HL-60/S4 treated with retinoic acid at 250 ng/mL for 4 days and 3 days (cell line): ENCODE measurements around the gene GPR3.
"Not testable (repeated sequence)": the region's sequence is repeated elsewhere in the genome, so short reads cannot be mapped to it uniquely, and the experiment has no call there.

Source experiments
- in situ Hi-C: fragments of 300-500 bp; cut with MboI; formaldehyde crosslinking; loops from 2 replicates; pipeline ENCODE4 v1.7.0; 2022; ENCODE audit warnings: low sequenced_read_pairs

Gene GPR3

DNA sequence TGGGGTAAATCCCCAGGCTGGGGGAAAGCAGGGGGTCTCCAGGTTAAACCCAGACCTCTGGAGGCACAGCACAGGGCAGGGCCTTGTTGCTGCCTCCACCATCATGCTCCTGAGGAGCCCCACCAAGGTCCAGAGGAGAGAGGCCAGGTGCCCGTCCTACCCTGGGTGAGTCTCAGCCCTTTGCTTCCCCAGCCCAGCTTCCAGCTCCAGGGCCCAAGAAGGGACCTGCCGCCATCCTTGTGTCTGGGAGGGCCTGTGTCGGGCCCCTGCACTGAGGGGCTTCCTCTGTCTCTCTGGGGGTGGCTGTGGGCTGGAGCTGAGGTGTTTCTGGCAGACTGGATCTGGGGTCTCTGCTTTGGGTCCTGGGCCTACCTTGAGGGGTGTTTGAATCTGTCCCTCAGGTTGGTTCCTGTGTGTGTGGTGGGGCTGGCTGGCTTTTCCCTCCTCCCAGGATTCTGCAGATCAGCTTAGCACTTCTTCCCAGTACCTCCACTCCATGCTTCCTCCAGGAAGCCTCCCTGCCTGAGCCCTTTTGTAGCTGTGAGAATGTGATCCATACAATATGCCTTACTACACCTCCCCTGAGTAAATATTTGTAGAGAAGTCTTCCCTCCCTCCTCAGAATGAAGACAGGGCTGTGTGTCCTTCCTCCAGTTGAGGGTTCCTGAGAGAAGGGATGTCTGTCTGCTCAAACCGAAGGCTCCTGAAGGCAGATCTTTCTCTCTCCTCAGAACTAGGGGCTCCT, 6.2 kb downstream of the GPR3 start:
- in situ Hi-C loops: loop anchor here (10.0 kb wide), 3 partner anchors 94 to 266 kb away; partner anchors contain the start of gene AHDC1

- in situ Hi-C loops: loop anchor here (10.0 kb wide), 3 partner anchors 95 to 265 kb away; partner anchors contain the start of gene AHDC1
Measured at GRCh38 chr1:27399251-27400025, 7.0 kb downstream of the GPR3 start.

- in situ Hi-C loops: no loop called here
Measured at GRCh38 chr1:27400082-27400962, 7.9 kb downstream of the GPR3 start.

DNA sequence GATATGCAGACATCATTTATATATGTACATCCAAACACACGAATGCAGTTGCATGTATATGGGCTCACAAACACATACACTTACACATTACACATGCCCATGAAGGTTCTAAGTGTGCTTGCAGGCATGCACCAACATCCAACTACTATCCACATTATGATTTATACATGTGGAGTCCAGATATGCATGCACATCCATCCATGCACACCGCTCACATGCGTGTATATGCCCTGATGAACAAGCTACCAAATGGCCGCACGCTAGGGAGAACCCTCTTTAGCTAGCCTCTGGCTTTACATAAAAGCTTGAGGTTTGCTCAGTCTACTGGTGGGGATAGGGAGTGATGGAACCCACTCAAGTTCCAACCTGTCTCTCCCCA, 8.5 kb downstream of the GPR3 start:
- in situ Hi-C loops: no loop called here

- in situ Hi-C loops: no loop called here
Measured at GRCh38 chr1:27402349-27402754, 9.9 kb downstream of the GPR3 start.

- in situ Hi-C loops: no loop called here
Measured at GRCh38 chr1:27403065-27403726, 10.8 kb downstream of the GPR3 start.

DNA sequence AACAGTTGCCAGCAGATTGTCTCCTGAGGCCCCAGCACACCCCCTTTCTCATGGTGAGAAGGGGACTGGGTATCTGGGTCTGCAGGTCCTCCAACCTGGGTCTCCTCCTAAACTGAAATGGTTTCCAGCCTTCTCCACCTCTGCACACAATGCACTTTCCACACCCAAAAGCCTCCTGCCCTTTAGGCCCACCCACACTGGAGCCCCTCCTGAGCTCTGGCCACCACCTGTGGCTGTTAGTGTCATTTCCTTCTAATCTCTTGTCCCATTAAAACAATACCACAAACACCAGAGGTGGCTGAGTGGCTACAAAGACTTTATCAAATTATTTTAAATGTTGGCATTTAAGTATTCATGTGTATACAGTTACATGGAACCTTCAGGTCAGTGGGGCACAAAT, 11.5 kb downstream of the GPR3 start:
- in situ Hi-C loops: no loop called here

DNA sequence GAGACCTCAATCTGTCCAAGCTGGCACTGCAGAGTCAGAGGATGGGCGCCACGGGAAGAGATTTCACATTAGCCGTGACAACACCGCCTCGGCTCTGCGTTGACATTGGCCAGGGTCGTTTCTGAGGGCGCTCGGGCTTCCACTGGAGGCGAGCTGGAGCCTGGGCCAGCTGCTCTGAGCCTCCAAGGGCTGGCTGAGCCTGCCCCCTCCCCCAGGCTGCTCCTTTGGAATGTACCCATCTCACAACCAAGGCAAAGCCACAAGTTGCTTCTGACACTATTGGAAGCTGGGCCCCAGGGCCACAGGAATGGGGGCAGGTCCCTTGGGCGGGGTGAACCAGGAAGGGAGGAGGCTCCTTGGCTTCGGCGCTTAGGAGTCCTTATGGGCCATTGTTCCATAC, 12.7 kb downstream of the GPR3 start:
- in situ Hi-C loops: no loop called here

DNA sequence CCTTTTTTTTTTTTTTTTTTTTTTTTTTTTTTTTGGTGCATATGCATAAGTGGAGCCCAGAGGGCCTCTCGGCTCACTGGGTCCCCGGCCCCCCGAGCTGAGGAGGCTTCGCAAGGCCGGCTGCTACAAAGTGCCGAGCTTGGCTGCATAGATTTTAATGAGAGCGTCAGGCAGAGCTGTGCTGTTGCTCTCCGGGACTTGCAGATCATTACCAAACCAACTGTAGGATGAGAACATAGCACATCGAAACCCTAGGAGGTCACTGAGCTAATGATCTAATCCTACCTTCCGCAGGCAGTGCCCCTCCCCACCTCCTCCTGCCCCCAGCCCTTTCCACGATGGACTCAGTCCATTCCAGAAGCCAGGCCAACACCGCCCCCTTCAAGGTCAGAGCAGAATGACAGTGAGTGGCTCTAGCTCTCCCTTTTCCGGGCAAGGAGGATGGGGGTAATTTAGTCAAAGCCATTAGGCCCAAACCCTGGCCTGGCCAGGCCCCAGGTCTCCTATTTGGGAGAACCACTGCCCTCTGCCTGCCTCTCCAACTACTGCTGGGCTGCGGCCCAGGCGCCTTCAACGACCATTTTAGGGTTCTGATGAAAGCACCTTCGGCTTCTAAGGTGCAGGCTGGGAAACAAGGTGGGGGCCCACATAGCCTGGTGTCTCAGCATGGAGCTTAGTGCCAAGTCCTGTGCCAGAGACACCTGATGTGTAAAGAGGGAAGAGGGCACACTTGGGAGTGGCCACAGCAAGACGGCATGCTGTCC, 13.4 kb downstream of the GPR3 start:
- in situ Hi-C loops: not testable (repeated sequence)

GRCh38 chr1:27406362-27406680, 13.9 kb downstream of the GPR3 start:
- in situ Hi-C loops: no loop called here

- in situ Hi-C loops: not testable (repeated sequence)
Measured at GRCh38 chr1:27406791-27407190, 14.4 kb downstream of the GPR3 start.

GRCh38 chr1:27408151-27408550, 15.7 kb downstream of the GPR3 start:
- in situ Hi-C loops: no loop called here

GRCh38 chr1:27409669-27410068, 17.2 kb downstream of the GPR3 start:
- in situ Hi-C loops: no loop called here

DNA sequence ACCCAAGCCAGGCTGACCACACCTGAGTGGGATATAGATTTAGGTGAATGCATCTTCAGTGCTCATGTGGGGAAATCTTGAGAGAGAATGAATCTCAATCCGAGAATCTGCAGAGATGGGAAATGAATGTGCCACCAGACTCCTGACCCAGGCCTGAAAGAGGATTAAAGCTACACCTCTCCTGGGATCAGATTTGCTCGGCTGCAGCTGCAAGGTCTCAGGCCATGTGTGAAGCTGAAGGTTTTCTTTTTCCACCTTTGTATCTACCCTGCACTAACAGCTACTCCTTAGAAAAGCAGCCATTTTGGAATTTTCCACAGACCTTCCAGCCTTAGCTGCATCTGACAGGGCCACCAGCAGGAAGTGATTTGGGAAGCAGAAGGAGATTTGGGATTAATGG, 18.3 kb downstream of the GPR3 start:
- in situ Hi-C loops: no loop called here

GRCh38 chr1:27412502-27412901, 20.1 kb downstream of the GPR3 start:
- in situ Hi-C loops: no loop called here

- in situ Hi-C loops: no loop called here
Measured at GRCh38 chr1:27413004-27413403, 20.6 kb downstream of the GPR3 start.

GRCh38 chr1:27414091-27414490, 21.7 kb downstream of the GPR3 start:
- in situ Hi-C loops: no loop called here

DNA sequence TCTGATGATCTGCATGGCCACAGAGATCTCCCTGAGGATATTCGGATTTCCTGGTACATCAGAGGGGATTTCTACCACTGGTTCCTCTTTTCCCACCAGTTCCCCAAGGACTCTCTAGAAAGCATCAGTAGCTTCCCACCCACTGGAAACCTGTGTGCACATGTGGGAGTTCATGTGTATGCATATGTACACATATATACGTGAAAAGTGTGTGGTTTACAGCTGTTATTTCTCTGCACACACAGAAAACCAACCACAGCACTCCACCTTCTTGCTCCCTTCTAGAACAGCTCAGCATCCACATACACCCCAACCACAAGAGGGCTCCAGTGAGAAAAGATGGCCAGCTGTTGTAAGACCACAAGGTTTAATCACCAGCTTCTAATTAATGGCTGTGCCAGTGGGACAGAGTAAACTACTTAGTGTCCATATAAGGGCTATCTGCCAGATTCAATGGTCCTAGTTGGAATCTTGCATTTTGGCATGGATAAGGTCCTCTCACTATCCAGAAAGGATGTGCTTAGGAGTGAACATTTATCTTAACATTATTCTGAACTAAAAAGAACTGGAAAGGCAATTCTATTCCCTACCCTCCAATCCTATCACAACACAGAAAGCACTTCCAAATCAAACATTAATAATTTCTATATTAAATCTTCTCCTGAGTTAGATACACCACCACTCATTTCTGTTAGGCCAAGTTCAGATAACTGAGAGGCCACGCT, 24.1 kb downstream of the GPR3 start:
- in situ Hi-C loops: no loop called here

DNA sequence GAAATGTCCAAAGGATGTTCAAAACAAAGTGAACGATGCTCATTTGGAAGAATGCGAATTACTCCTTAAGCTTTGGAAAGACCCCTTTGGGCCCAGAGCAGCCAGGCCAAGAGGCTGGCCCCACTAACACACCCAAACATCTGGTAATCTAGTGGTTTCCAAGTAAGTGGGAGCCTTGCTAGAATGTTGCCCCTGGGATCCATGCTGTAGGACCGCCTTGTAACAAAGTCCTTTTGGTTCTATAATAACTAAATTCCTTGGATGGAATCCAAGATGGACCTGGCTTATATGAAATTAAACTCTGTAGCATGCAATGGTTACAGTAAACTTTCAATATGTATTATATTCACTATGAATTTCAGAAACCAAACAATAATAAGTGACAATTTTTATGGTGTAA, 25.3 kb downstream of the GPR3 start:
- in situ Hi-C loops: no loop called here
